CD4-positive, alpha-beta T cell (primary cell): ENCODE measurements around the gene GABRB2. TPM values are rescaled to one million over a fixed set of nuclear protein-coding genes. Genes with fewer than 3 reads are reported as not detected.

Experiments used
- ATAC-seq: fragments of 200-7000 bp; cut with Tn5 transposase; one replicate; pipeline ENCODE4 v1.10.0; 2022; ENCODE audit warnings: mild to moderate bottlenecking; ENCODE audit not compliant: poor library complexity
- CTCF ChIA-PET: fragments of 350-600 bp; sonication (Branson Sonifier 250); formaldehyde crosslinking; loops from one replicate; lab custom pipeline; 2021; ENCODE audit warnings: antibody characterized with exemption, inconsistent platforms; lab: Charles Lee
- POLR2A ChIA-PET: fragments of 350-600 bp; sonication (Branson Sonifier 250); formaldehyde crosslinking; loops from one replicate; lab custom pipeline; 2021; ENCODE audit warnings: antibody characterized with exemption, inconsistent platforms; lab: Charles Lee
- DNase-seq, 14 experiments: peaks; one replicate each; pipeline ENCODE4 v3.0.0-alpha.2; 2013 to 2020; ENCODE audit warnings: mixed read lengths in 2 of 14
- H3K27ac ChIP-seq, 2 donors: one replicate each; pipeline versions ENCODE4 v1.5.1 to v1.7.0; 2013; ENCODE audit warnings: low read length in 2 of 2, low read depth in 1 of 2, mild to moderate bottlenecking in 1 of 2
- H3K27me3 ChIP-seq, 2 experiments: 1 replicate in 1 of 2; 2 replicates in 1 of 2; pipeline versions ENCODE4 v1.6.1 to v1.7.0; 2013; ENCODE audit warnings: low read length in 2 of 2, control low read depth in 1 of 2, mild to moderate bottlenecking in 1 of 2, moderate library complexity in 1 of 2; ENCODE audit not compliant: insufficient read depth in 2 of 2, control insufficient read depth in 1 of 2
- H3K36me3 ChIP-seq: one replicate; pipeline ENCODE4 v1.6.1; 2013; ENCODE audit warnings: low read length, control low read depth; ENCODE audit not compliant: insufficient read depth
- H3K4me1 ChIP-seq: one replicate; pipeline ENCODE4 v1.6.1; 2013; ENCODE audit warnings: low read length, control low read depth; ENCODE audit not compliant: insufficient read depth
- H3K4me3 ChIP-seq: one replicate; pipeline ENCODE4 v1.5.1; 2013; ENCODE audit warnings: mild to moderate bottlenecking, low read length, moderate library complexity
- H3K9me3 ChIP-seq, 2 experiments: 1 replicate in 1 of 2; 2 replicates in 1 of 2; pipeline versions ENCODE4 v1.6.1 to v1.7.0; 2013; ENCODE audit warnings: low read length in 2 of 2, mild to moderate bottlenecking in 2 of 2, control low read depth in 1 of 2, moderate library complexity in 1 of 2; ENCODE audit not compliant: control insufficient read depth in 1 of 2, insufficient read depth in 1 of 2
- H3K27ac Mint-ChIP-seq: one replicate; pipeline ENCODE4 v1.8.0; 2020; ENCODE audit warnings: mixed read lengths
- H3K27me3 Mint-ChIP-seq: one replicate; pipeline ENCODE4 v1.8.0; 2021; ENCODE audit warnings: mixed read lengths
- H3K36me3 Mint-ChIP-seq: one replicate; pipeline ENCODE4 v1.8.0; 2021; ENCODE audit warnings: low read depth, mixed read lengths
- H3K4me1 Mint-ChIP-seq: one replicate; pipeline ENCODE4 v1.8.0; 2021; ENCODE audit warnings: low read depth, mixed read lengths
- H3K4me3 Mint-ChIP-seq: one replicate; pipeline ENCODE4 v1.8.0; 2020; ENCODE audit warnings: mild to moderate bottlenecking, mixed read lengths
- H3K9me3 Mint-ChIP-seq: one replicate; pipeline ENCODE4 v1.8.0; 2020; ENCODE audit warnings: mixed read lengths
- intact Hi-C, 2 experiments: fragments of 100-400 bp; cut with DNase I in 1 of 2; cut with micrococcal nuclease in 1 of 2; formaldehyde crosslinking; loops; one replicate each; pipeline versions ENCODE4 v1.15.1 to v1.9.0; 2023 to 2025; cut with DNase I, micrococcal nuclease
- polyA plus RNA-seq, 2 donors: library from polyadenylated mRNA; unstranded; fragments of 120-200 nt; gene quantifications; one replicate each; pipeline ENCODE4 v1.2.1, GENCODE V29; 2013
- total RNA-seq, 174 experiments: library from RNA in 2 of 174; stranded (reverse) in 2 of 174; gene quantifications; one replicate each; pipeline ENCODE4 v1.2.3 and lab custom pipeline; 2021 to 2026
- TF ChIP-seq, protein P1 (sequence below): fragments of 200-600 bp; IDR thresholded peaks from one replicate; pipeline ENCODE4 v1.8.0; 2022; ENCODE audit warnings: antibody characterized with exemption, mild to moderate bottlenecking

The GABRB2 gene
- total RNA-seq: not detected
- polyA plus RNA-seq (2013, experiment 1 of 2): not detected
- 0.04 TPM for polyA plus RNA-seq (2013, experiment 2 of 2)
- 0 to 0.17 (median 0) reads per million in 172 experiments for total RNA-seq (lab: John Stamatoyannopoulos, UW)

- Histone ChIP-seq H3K36me3 (no peaks in the 10 kb centered on the region), H3K4me3 (peak within 1 kb of the TSS; percentile 20), H3K9me3 (peaks cover 0 to 13% of the 10 kb centered on the region in 2 experiments), H3K4me1 (peaks cover 5% of the 10 kb centered on the region), H3K27me3 (peaks cover 31 to 59% of the 10 kb centered on the region in 2 experiments), H3K27ac (no peak within 1 kb of the TSS)
- Mint-ChIP-seq H3K36me3 (no peaks in the 10 kb centered on the region), H3K27me3 (peaks cover 86% of the 10 kb centered on the region), H3K9me3 (peaks cover 4% of the 10 kb centered on the region), H3K4me1 (peaks cover 15% of the 10 kb centered on the region), H3K27ac (no peak within 1 kb of the TSS), H3K4me3 (peak within 1 kb of the TSS; percentile 85)
- ATAC-seq (no peak), DNase-seq (peak in 4 of 14 experiments; percentile 4 to 33 (median 26))
- ChIA-PET POLR2A (no interaction called here), CTCF (no interaction called here)
- TF ChIP-seq, protein P1, sequence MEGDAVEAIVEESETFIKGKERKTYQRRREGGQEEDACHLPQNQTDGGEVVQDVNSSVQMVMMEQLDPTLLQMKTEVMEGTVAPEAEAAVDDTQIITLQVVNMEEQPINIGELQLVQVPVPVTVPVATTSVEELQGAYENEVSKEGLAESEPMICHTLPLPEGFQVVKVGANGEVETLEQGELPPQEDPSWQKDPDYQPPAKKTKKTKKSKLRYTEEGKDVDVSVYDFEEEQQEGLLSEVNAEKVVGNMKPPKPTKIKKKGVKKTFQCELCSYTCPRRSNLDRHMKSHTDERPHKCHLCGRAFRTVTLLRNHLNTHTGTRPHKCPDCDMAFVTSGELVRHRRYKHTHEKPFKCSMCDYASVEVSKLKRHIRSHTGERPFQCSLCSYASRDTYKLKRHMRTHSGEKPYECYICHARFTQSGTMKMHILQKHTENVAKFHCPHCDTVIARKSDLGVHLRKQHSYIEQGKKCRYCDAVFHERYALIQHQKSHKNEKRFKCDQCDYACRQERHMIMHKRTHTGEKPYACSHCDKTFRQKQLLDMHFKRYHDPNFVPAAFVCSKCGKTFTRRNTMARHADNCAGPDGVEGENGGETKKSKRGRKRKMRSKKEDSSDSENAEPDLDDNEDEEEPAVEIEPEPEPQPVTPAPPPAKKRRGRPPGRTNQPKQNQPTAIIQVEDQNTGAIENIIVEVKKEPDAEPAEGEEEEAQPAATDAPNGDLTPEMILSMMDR: no peak
- intact Hi-C loops: no loop called here
Observed at GRCh38 chr5:161546470-161547301, at the start of gene GABRB2. Gene GABRB2, minus strand, starts transcription at chr5:161546725. Its CDS starts 82 bp downstream, at chr5:161546643.

GRCh38 chr5:161585798-161586197, 39.3 kb upstream of the GABRB2 start:
- POLR2A ChIA-PET: no interaction called here
- Mint-ChIP-seq H3K4me3 (no peak overlapping the region), H3K4me1 (no peaks in the 10 kb centered on the region), H3K36me3 (no peaks in the 10 kb centered on the region), H3K27me3 (no peaks in the 10 kb centered on the region), H3K9me3 (peaks cover 6% of the 10 kb centered on the region), H3K27ac (no peak overlapping the region)
- Histone ChIP-seq H3K27me3 (no peaks in the 10 kb centered on the region), H3K4me3 (no peak overlapping the region), H3K36me3 (no peaks in the 10 kb centered on the region), H3K4me1 (no peaks in the 10 kb centered on the region), H3K9me3 (no peaks in the 10 kb centered on the region), H3K27ac (no peak overlapping the region)
- TF ChIP-seq, protein P1: no peak
- CTCF ChIA-PET: no interaction called here
- intact Hi-C loops: no loop called here
- ATAC-seq: no peak
- DNase-seq: no peak

DNA sequence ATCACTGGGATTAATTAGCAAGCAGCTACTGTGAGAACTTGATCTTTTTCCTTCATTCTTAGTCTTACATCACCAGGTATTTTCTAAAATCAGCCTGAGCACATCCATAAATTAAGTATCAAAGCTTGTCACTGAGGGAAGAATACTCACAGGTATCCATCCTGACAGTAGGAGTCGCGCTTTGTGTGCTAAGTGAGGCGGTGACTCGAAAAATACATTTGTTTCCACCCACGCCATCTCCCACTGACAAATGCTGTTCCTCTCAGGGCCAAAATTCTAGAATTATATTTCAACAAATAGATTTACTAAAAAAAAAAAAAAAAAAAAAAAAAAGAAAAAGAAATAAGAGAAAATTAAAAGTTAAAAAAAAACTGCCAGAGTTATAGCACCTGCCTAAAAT, 34.1 kb upstream of the GABRB2 start:
- DNase-seq (no peak), ATAC-seq (no peak)
- CTCF ChIA-PET: interaction anchor here (0.6 kb wide), 1 partner anchor 406 kb away, joined by 3 read pairs; no protein-coding TSS in a partner anchor
- H3K9me3 Mint-ChIP-seq: peaks cover 4% of the 10 kb centered on the region
- no peak overlapping the region for H3K27ac ChIP-seq
- H3K27me3 Mint-ChIP-seq: no peaks in the 10 kb centered on the region
- no peak overlapping the region for H3K4me3 Mint-ChIP-seq
- TF ChIP-seq, protein P1: no peak
- no peak overlapping the region for H3K27ac Mint-ChIP-seq
- H3K9me3 ChIP-seq: no peaks in the 10 kb centered on the region
- no peaks in the 10 kb centered on the region for H3K4me1 ChIP-seq
- H3K27me3 ChIP-seq: no peaks in the 10 kb centered on the region
- H3K4me3 ChIP-seq: no peak overlapping the region
- H3K4me1 Mint-ChIP-seq: no peaks in the 10 kb centered on the region
- no peaks in the 10 kb centered on the region for H3K36me3 ChIP-seq
- intact Hi-C loops: no loop called here
- H3K36me3 Mint-ChIP-seq: no peaks in the 10 kb centered on the region
- POLR2A ChIA-PET: no interaction called here
